ENCODE data around the gene RPL5. TPM values are rescaled to one million over a fixed set of nuclear protein-coding genes. Genes with fewer than 3 reads are reported as not detected.

The RPL5 gene
- polyA plus RNA-seq, 1 donor from 2014 or later = 1,645 TPM

DNA sequence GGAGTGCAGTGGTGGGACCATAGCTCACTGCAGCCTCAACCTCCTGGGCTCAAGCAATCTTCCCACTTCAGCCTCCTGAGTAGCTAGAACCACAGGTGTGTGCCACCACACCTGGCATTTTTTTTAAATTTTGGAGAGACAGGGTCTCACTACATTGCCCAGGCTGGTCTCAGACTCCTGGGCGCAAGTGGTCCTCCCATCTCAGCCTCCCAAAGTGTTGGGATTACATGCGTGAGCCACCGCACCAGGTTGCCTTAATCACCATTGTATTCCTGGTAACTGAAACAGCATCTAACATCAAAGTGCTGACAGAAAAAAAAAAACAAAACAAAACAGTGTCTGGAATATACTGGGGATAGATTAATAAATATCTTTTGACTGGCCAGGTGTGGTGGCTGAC, 18.2 kb downstream of the RPL5 start:
- no peaks in the 10 kb centered on the region for H3K36me3 ChIP-seq (ENCODE audit: insufficient read depth, low read length)
- no peaks in the 10 kb centered on the region for H3F3A ChIP-seq (ENCODE audit: insufficient read depth, low read length, poor library complexity, severe bottlenecking)
- no peak overlapping the region for H3K27ac ChIP-seq (ENCODE audit: low read length)
- H3K79me2 ChIP-seq (replicated peaks; ENCODE audit: insufficient read depth, low read length) = no peaks in the 10 kb centered on the region
- H3K9me2 ChIP-seq (ENCODE audit: insufficient read depth, low read length) = no peaks in the 10 kb centered on the region
- H2AFZ ChIP-seq (ENCODE audit: low read depth, low read length) = no peak overlapping the region
- H3K9ac ChIP-seq (ENCODE audit: low read length) = no peak overlapping the region
- H4K20me1 ChIP-seq (ENCODE audit: insufficient read depth) = no peaks in the 10 kb centered on the region
- H3K27me3 ChIP-seq (ENCODE audit: insufficient read depth, low read depth, low read length) = no peaks in the 10 kb centered on the region
- TF ChIP-seq, protein P1, sequence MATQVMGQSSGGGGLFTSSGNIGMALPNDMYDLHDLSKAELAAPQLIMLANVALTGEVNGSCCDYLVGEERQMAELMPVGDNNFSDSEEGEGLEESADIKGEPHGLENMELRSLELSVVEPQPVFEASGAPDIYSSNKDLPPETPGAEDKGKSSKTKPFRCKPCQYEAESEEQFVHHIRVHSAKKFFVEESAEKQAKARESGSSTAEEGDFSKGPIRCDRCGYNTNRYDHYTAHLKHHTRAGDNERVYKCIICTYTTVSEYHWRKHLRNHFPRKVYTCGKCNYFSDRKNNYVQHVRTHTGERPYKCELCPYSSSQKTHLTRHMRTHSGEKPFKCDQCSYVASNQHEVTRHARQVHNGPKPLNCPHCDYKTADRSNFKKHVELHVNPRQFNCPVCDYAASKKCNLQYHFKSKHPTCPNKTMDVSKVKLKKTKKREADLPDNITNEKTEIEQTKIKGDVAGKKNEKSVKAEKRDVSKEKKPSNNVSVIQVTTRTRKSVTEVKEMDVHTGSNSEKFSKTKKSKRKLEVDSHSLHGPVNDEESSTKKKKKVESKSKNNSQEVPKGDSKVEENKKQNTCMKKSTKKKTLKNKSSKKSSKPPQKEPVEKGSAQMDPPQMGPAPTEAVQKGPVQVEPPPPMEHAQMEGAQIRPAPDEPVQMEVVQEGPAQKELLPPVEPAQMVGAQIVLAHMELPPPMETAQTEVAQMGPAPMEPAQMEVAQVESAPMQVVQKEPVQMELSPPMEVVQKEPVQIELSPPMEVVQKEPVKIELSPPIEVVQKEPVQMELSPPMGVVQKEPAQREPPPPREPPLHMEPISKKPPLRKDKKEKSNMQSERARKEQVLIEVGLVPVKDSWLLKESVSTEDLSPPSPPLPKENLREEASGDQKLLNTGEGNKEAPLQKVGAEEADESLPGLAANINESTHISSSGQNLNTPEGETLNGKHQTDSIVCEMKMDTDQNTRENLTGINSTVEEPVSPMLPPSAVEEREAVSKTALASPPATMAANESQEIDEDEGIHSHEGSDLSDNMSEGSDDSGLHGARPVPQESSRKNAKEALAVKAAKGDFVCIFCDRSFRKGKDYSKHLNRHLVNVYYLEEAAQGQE (IDR thresholded peaks at IDR 0.05; ENCODE audit: borderline replicate concordance) = no peak
- TF ChIP-seq POLR2AphosphoS5 (IDR thresholded peaks at IDR 0.05) (no peak), MXI1 (conservative IDR thresholded peaks at IDR 0.05; ENCODE audit: poor library complexity, severe bottlenecking) (no peak), SMC3 (conservative IDR thresholded peaks at IDR 0.05; ENCODE audit: poor library complexity) (no peak), RAD21 (conservative IDR thresholded peaks at IDR 0.05) (no peak), TAF1 (IDR thresholded peaks at IDR 0.05; ENCODE audit: low read depth) (no peak), EP300 (conservative IDR thresholded peaks at IDR 0.05; ENCODE audit: poor library complexity, severe bottlenecking) (no peak), EZH2 (IDR thresholded peaks at IDR 0.05; ENCODE audit: borderline replicate concordance, insufficient read depth, low read length, poor library complexity, severe bottlenecking) (no peak)
- TF ChIP-seq, protein P2, sequence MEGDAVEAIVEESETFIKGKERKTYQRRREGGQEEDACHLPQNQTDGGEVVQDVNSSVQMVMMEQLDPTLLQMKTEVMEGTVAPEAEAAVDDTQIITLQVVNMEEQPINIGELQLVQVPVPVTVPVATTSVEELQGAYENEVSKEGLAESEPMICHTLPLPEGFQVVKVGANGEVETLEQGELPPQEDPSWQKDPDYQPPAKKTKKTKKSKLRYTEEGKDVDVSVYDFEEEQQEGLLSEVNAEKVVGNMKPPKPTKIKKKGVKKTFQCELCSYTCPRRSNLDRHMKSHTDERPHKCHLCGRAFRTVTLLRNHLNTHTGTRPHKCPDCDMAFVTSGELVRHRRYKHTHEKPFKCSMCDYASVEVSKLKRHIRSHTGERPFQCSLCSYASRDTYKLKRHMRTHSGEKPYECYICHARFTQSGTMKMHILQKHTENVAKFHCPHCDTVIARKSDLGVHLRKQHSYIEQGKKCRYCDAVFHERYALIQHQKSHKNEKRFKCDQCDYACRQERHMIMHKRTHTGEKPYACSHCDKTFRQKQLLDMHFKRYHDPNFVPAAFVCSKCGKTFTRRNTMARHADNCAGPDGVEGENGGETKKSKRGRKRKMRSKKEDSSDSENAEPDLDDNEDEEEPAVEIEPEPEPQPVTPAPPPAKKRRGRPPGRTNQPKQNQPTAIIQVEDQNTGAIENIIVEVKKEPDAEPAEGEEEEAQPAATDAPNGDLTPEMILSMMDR (IDR thresholded peaks at IDR 0.05; ENCODE audit: poor library complexity, severe bottlenecking) = no peak
- no peaks in the 10 kb centered on the region for H3K9me3 ChIP-seq (ENCODE audit: low read length)
- H3K4me3 ChIP-seq (ENCODE audit: low read length) = no peak overlapping the region
- no peak overlapping the region for H3K4me2 ChIP-seq (ENCODE audit: low read length)

DNA sequence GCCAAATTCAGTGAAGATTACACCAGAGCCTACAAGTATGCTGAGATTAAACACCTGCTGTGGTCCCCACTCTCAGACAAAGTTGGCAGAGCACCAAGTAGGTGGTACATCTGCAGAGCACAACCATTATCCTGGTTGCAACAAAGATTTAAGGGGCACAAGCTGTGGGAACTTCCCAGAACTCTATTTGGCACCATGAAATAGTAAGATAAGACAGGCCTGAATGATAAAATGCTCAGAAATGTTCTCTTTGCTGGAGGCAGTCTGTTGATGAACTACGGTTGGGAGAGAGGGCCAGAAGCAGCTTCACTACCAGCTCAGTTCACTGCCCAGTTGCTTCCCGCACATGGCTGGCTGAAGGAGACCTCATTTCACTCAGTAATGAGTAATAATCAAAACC, 19.9 kb downstream of the RPL5 start:
- Histone ChIP-seq H3F3A (ENCODE audit: insufficient read depth, low read length, poor library complexity, severe bottlenecking) (no peaks in the 10 kb centered on the region), H3K27ac (ENCODE audit: low read length) (no peak overlapping the region), H3K27me3 (ENCODE audit: insufficient read depth, low read depth, low read length) (no peaks in the 10 kb centered on the region), H3K9me3 (ENCODE audit: low read length) (no peaks in the 10 kb centered on the region), H3K9ac (ENCODE audit: low read length) (no peak overlapping the region), H3K4me2 (ENCODE audit: low read length) (no peak overlapping the region), H2AFZ (ENCODE audit: low read depth, low read length) (no peak overlapping the region), H3K4me3 (ENCODE audit: low read length) (no peak overlapping the region), H3K79me2 (replicated peaks; ENCODE audit: insufficient read depth, low read length) (no peaks in the 10 kb centered on the region), H3K9me2 (ENCODE audit: insufficient read depth, low read length) (no peaks in the 10 kb centered on the region), H4K20me1 (ENCODE audit: insufficient read depth) (no peaks in the 10 kb centered on the region), H3K36me3 (ENCODE audit: insufficient read depth, low read length) (no peaks in the 10 kb centered on the region)
- no peak for TF ChIP-seq POLR2AphosphoS5 (IDR thresholded peaks at IDR 0.05)
- TF ChIP-seq TAF1 (IDR thresholded peaks at IDR 0.05; ENCODE audit: low read depth) = no peak
- TF ChIP-seq MXI1 (conservative IDR thresholded peaks at IDR 0.05; ENCODE audit: poor library complexity, severe bottlenecking) = no peak
- TF ChIP-seq RAD21 (conservative IDR thresholded peaks at IDR 0.05) = no peak
- TF ChIP-seq, protein P2 (IDR thresholded peaks at IDR 0.05; ENCODE audit: poor library complexity, severe bottlenecking) = no peak
- TF ChIP-seq EP300 (conservative IDR thresholded peaks at IDR 0.05; ENCODE audit: poor library complexity, severe bottlenecking) = no peak
- TF ChIP-seq, protein P1 (IDR thresholded peaks at IDR 0.05; ENCODE audit: borderline replicate concordance) = no peak
- TF ChIP-seq EZH2 (IDR thresholded peaks at IDR 0.05; ENCODE audit: borderline replicate concordance, insufficient read depth, low read length, poor library complexity, severe bottlenecking) = no peak
- TF ChIP-seq SMC3 (conservative IDR thresholded peaks at IDR 0.05; ENCODE audit: poor library complexity) = no peak

All from neural cell (in vitro differentiated cells).